BLaER1 (cell line): Measurements from ENCODE around the gene MOB4.
"Not testable (repeated sequence)": the region's sequence is repeated elsewhere in the genome, so short reads cannot be mapped to it uniquely, and the experiment has no call there.

ENCODE experiments used
- H3K27ac ChIP-seq: shearing (Covaris generic); formaldehyde crosslinking; 2 replicates; pipeline ENCODE4 v1.8.1; 2022
- H3K27me3 ChIP-seq: shearing (Covaris generic); formaldehyde crosslinking; 2 replicates; pipeline ENCODE4 v1.8.1; 2022
- H3K36me3 ChIP-seq: shearing (Covaris generic); formaldehyde crosslinking; 2 replicates; pipeline ENCODE4 v1.8.1; 2022
- H3K4me1 ChIP-seq: shearing (Covaris generic); formaldehyde crosslinking; 2 replicates; pipeline ENCODE4 v1.8.1; 2022
- H3K4me2 ChIP-seq: shearing (Covaris generic); formaldehyde crosslinking; 2 replicates; pipeline ENCODE4 v1.8.1; 2022
- H3K4me3 ChIP-seq: shearing (Covaris generic); formaldehyde crosslinking; 2 replicates; pipeline ENCODE4 v1.8.1; 2022
- H3K9ac ChIP-seq: shearing (Covaris generic); formaldehyde crosslinking; 2 replicates; pipeline ENCODE4 v1.8.1; 2022
- H3K9me3 ChIP-seq: shearing (Covaris generic); formaldehyde crosslinking; 2 replicates; pipeline ENCODE4 v1.8.1; 2022
- H4K20me1 ChIP-seq: shearing (Covaris generic); formaldehyde crosslinking; 2 replicates; pipeline ENCODE4 v1.8.1; 2022
- Cebpa-rat ChIP-seq: shearing (Covaris generic); IDR thresholded peaks from 2 replicates; pipeline ENCODE4 v1.8.1; 2022

Gene MOB4

DNA sequence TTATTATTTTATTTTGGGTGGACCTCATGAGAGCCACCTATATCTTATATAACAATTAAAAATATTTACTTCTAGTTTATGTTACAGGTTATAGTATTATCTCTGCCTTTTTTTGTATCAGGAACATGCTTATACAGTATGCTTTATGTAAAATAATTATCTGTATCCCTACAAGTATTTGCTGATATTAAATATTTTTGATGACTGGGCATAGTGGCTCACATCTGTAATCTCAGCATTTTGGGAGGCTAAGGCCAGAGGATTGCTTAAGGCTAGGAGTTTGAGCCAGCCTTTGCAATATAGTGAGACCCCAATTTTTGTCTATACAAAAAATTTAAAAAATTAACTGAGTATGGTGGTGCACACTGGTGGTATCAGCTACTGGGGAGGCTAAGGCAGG, 39.6 kb downstream of the MOB4 start:
- Histone ChIP-seq H3K36me3 (peaks cover 91% of the 10 kb centered on the region), H3K4me1 (no peaks in the 10 kb centered on the region), H4K20me1 (no peaks in the 10 kb centered on the region; the same call in 1 of the 2 replicates), H3K4me2 (no peak overlapping the region), H3K27me3 (no peaks in the 10 kb centered on the region), H3K9me3 (no peaks in the 10 kb centered on the region), H3K27ac (no peak overlapping the region), H3K4me3 (no peak overlapping the region), H3K9ac (no peak overlapping the region)
- TF ChIP-seq Cebpa-rat, result no peak

DNA sequence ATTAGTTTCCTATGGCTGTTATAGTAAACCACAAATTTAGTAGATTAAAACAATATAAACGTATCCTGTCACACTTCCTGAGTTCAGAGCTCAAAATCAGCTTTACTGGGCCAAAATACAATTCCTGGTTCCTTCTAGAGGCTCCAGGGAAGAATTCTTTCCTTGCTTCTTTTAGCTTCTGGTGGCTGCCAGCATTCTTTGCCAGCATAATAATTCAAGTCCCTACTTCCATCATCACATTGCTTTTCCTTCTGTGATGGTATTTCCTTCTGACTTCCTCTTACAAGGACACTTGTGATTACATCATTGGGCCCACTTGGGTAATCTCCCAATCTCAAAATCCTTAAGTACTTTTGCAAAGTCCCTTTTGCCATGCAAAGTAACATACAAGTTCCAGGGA, 40.6 kb downstream of the MOB4 start:
- Histone ChIP-seq H3K27me3 (no peaks in the 10 kb centered on the region), H3K4me2 (no peak overlapping the region), H3K27ac (no peak overlapping the region), H3K4me3 (no peak overlapping the region), H3K4me1 (no peaks in the 10 kb centered on the region), H4K20me1 (no peaks in the 10 kb centered on the region; the same call in 1 of the 2 replicates), H3K9ac (no peak overlapping the region), H3K9me3 (no peaks in the 10 kb centered on the region), H3K36me3 (peaks cover 92% of the 10 kb centered on the region)
- TF ChIP-seq Cebpa-rat, result no peak

DNA sequence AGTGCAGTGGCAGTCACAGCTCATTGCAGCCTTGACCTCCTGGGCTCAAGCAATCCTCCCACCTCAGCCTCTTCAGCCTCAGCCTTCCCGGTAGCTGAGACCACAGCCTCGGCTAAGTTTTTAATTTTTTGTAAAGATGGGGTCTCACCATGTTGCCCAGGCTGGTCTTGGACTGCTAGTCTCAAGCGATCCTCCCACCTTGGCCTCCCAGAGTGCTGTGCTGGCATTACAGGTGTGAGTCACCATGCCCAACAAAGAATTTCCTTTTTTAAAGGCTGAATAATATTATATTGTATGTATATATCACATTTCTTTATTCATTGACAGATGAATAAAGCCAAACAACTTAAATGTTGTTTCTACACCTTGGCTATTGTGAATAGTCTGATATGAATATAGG, 42.5 kb downstream of the MOB4 start:
- no peak for TF ChIP-seq Cebpa-rat
- H3K4me1 ChIP-seq, result no peaks in the 10 kb centered on the region
- no peak overlapping the region for H3K4me3 ChIP-seq
- H3K9ac ChIP-seq, result no peak overlapping the region
- H3K4me2 ChIP-seq, result no peak overlapping the region
- no peaks in the 10 kb centered on the region for H3K27me3 ChIP-seq
- peaks cover 82% of the 10 kb centered on the region for H3K36me3 ChIP-seq
- H4K20me1 ChIP-seq, result no peaks in the 10 kb centered on the region
- no peak overlapping the region for H3K27ac ChIP-seq
- H3K9me3 ChIP-seq, result 0 out of 2 replicates have a peak, but pooled peaks cover 4% of the 10 kb centered on the region

DNA sequence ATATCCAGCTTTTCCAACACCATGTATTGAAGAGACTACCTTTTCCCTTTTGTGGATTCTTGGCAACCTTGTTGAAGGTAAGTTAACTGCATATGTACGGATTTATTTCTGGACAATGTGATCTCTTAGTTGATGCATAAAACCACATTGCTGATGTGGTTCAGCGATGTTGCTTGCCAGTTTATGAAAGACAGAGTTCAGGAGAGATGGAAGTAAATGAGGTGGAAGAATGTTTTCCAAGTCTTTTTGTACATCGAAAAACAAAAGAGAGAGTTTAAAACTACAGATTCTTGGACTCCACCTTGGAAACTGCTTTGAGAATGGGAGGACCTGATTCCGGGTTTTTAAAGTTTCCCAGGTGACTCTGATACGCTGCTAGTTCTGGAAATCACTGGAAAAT, 43.8 kb downstream of the MOB4 start:
- H3K9ac ChIP-seq, result no peak overlapping the region
- H3K9me3 ChIP-seq, result 0 out of 2 replicates have a peak, but pooled peaks cover 9% of the 10 kb centered on the region
- peaks cover 69% of the 10 kb centered on the region for H3K36me3 ChIP-seq
- no peaks in the 10 kb centered on the region for H3K27me3 ChIP-seq
- H3K4me3 ChIP-seq, result no peak overlapping the region
- no peak overlapping the region for H3K27ac ChIP-seq
- no peak overlapping the region for H3K4me2 ChIP-seq
- TF ChIP-seq Cebpa-rat, result no peak
- no peaks in the 10 kb centered on the region for H3K4me1 ChIP-seq
- H4K20me1 ChIP-seq, result no peaks in the 10 kb centered on the region

DNA sequence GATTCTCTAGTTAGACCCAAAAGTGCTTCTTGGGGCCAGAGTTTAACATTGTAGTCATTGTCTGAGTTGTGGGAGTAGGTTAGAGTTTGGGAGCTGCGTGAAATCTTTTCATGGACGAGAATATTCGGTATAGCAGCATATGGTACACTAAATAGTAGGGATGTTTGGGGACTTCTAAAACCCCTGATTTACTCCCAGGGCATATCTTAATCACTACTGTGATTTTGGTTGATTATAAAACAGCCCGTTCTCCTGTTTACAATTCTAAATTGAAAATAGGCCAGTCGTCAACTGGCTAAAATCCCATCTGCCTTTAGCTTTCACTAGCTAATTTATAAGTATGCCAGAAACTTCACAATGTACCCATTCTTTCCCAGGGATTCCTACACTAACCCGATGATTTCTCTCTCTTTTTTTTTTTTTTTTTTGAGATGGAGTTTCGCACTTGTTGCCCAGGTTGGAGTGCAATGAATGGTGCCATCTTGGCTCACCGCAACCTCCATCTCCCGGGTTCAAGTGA, 44.3 kb downstream of the MOB4 start:
- TF ChIP-seq Cebpa-rat, result no peak
- H3K4me1 ChIP-seq, result no peaks in the 10 kb centered on the region
- no peaks in the 10 kb centered on the region for H3K27me3 ChIP-seq
- H3K36me3 ChIP-seq, result peaks cover 64% of the 10 kb centered on the region
- H3K9ac ChIP-seq, result no peak overlapping the region
- 0 out of 2 replicates have a peak, but pooled peaks cover 9% of the 10 kb centered on the region for H3K9me3 ChIP-seq
- H3K4me3 ChIP-seq, result no peak overlapping the region
- no peak overlapping the region for H3K4me2 ChIP-seq
- no peak overlapping the region for H3K27ac ChIP-seq
- H4K20me1 ChIP-seq, result no peaks in the 10 kb centered on the region

DNA sequence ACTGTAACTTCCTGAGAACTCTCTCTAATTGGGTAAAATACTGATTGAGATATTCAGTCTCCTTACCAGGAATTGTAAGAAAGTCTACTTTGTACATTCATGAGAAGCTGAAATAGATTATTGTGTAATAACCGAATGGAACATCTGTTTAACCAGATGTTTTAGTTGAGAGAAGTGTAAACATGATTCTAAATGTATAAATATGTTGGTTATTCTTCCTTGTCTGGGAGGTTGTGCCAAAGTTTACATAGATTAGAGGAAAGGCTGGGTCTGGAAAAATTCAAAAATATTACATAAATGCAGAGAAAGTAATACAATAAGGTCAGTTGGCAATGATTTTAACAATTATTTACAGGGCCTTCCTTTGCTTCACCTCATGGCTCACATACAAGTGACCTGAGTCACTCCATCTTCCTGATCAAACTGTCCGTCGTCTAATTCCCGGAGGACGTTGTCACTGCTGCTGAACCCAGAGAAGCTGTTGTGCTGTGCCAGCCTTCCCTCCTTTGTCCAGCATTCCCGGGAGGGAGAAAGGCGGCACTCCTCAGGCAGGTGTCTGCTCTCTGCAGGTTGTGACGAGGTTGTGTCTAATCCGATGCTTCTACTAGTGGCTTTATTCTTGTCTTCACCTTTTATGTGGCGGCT, 55.9 kb downstream of the MOB4 start:
- no peaks in the 10 kb centered on the region for H3K4me1 ChIP-seq
- H3K27me3 ChIP-seq, result no peaks in the 10 kb centered on the region
- H3K27ac ChIP-seq, result no peak overlapping the region
- H3K9ac ChIP-seq, result no peak overlapping the region
- H3K36me3 ChIP-seq, result peaks cover 37% of the 10 kb centered on the region
- no peak for TF ChIP-seq Cebpa-rat
- no peak overlapping the region for H3K4me2 ChIP-seq
- no peak overlapping the region for H3K4me3 ChIP-seq
- H4K20me1 ChIP-seq, result no peaks in the 10 kb centered on the region
- peaks cover 35% of the 10 kb centered on the region for H3K9me3 ChIP-seq

DNA sequence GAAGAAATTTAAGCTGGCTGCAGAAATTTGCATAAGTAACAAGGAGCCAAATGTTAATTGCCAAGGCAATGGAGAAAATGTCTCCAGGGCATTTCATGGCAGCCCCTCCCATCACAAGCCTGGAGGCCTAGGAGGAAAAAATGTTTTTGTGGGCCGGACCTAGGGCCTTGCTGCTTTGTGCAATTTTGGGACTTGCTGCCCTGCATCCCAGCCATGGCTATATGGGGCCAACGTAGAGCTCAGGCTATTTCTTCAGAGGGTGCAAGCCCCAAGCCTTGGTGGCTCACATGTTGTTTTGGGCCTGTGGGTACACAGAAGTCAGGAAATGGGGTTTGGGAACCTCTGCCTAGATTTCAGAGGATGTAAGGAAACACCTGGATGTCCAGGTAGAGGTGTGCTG, 57.7 kb downstream of the MOB4 start:
- Histone ChIP-seq H3K4me2 (no peak overlapping the region), H3K27ac (no peak overlapping the region), H3K27me3 (no peaks in the 10 kb centered on the region), H3K9ac (no peak overlapping the region), H3K36me3 (peaks cover 29% of the 10 kb centered on the region), H3K4me3 (no peak overlapping the region), H3K4me1 (no peaks in the 10 kb centered on the region), H3K9me3 (peaks cover 35% of the 10 kb centered on the region), H4K20me1 (no peaks in the 10 kb centered on the region)
- TF ChIP-seq Cebpa-rat, result no peak

DNA sequence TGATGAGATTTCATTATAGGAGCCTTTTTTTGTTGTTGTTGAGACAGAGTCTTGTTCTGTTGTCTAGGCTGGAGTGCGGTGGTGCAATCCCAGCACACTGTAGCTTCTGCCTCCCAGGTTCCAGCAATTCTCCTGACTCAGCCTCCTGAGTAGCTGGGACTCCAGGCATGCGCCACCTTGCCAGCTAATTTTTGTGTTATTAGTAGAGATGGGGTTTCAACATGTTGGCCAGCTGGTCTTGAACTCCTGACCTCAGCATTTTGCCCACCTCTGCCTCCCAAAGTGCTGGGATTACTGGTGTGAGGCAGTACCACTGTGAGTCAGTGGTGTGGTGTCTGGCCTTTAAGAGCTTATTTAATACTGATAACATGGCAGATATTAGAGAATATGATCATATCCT, 60.1 kb downstream of the MOB4 start:
- H3K4me2 ChIP-seq, result no peak overlapping the region
- H3K9me3 ChIP-seq, result peaks cover 35% of the 10 kb centered on the region
- H4K20me1 ChIP-seq, result no peaks in the 10 kb centered on the region
- TF ChIP-seq Cebpa-rat, result no peak
- no peak overlapping the region for H3K4me3 ChIP-seq
- H3K36me3 ChIP-seq, result peaks cover 29% of the 10 kb centered on the region
- H3K9ac ChIP-seq, result no peak overlapping the region
- H3K4me1 ChIP-seq, result no peaks in the 10 kb centered on the region
- no peaks in the 10 kb centered on the region for H3K27me3 ChIP-seq
- no peak overlapping the region for H3K27ac ChIP-seq

DNA sequence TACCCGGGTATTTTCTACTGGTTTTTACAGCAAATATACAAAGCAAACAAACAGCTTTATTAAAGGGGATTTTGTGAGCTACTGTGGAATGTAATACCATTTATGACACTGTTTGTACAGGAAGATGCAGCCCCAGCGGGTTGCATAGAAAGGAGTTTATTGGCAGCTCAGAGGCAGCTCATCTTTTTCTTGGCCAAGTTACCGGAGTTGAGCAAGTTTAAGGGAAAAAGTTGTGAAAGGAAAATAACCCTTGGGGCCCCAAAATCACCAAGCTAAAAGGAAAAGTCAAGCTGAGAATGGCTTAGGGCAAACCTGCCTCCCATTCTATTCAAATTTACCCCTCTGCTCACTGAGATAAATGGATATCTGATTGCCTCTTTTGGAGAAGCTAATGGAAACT, 60.8 kb downstream of the MOB4 start:
- no peaks in the 10 kb centered on the region for H4K20me1 ChIP-seq
- H3K36me3 ChIP-seq, result peaks cover 29% of the 10 kb centered on the region
- no peak overlapping the region for H3K27ac ChIP-seq
- H3K4me1 ChIP-seq, result no peaks in the 10 kb centered on the region
- no peak for TF ChIP-seq Cebpa-rat
- no peak overlapping the region for H3K4me2 ChIP-seq
- H3K9ac ChIP-seq, result no peak overlapping the region
- H3K27me3 ChIP-seq, result no peaks in the 10 kb centered on the region
- peaks cover 35% of the 10 kb centered on the region for H3K9me3 ChIP-seq
- no peak overlapping the region for H3K4me3 ChIP-seq

DNA sequence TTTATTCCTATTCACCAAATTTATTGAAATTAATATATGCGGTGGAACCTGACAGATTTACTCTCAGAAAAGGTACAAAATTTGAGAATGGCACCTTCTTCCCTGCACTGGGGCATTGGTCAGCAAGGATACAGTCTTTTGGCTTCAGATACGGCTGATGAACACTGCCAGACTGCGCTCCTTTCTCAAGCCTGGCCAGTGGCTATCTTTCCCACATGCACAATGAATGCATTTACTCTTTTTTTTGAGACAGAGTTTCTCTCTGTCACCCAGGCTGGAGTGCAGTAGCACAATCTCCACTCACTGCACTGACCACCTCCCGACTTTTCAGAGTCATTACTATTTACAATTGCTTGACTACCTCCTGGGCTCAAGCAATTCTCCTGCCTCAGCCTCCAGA, 61.6 kb downstream of the MOB4 start:
- TF ChIP-seq Cebpa-rat, result no peak
- no peak overlapping the region for H3K4me2 ChIP-seq
- H3K27me3 ChIP-seq, result no peaks in the 10 kb centered on the region
- no peak overlapping the region for H3K9ac ChIP-seq
- peaks cover 22% of the 10 kb centered on the region; the same call in 1 of the 2 replicates for H3K36me3 ChIP-seq
- no peak overlapping the region for H3K4me3 ChIP-seq
- H3K27ac ChIP-seq, result no peak overlapping the region
- no peaks in the 10 kb centered on the region for H3K4me1 ChIP-seq
- no peaks in the 10 kb centered on the region for H4K20me1 ChIP-seq
- peaks cover 28% of the 10 kb centered on the region for H3K9me3 ChIP-seq

DNA sequence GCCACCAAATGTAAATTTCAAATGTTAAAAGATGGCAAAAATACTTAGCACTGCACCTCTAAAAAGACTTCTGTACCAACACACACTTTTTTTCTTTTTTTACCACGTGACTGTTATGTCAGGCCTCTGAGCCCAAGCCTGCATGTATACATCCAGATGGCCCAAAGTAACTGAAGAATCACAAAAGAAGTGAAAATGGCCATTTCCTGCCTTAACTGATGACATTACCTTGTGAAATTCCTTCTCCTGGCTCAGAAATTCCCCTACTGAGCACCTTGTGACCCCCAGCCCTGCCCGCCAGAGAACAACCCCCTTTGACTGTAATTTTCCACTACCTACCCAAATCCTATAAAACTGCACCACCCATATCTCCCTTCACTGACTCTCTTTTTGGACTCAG, 62.4 kb downstream of the MOB4 start:
- H3K4me2 ChIP-seq, H3K27me3 ChIP-seq, H3K9ac ChIP-seq, H3K4me3 ChIP-seq, H3K27ac ChIP-seq, H3K4me1 ChIP-seq, H4K20me1 ChIP-seq: not testable (repeated sequence)
- H3K9me3 ChIP-seq, result peaks cover 20% of the 10 kb centered on the region
- peaks cover 13% of the 10 kb centered on the region; the same call in 1 of the 2 replicates for H3K36me3 ChIP-seq

DNA sequence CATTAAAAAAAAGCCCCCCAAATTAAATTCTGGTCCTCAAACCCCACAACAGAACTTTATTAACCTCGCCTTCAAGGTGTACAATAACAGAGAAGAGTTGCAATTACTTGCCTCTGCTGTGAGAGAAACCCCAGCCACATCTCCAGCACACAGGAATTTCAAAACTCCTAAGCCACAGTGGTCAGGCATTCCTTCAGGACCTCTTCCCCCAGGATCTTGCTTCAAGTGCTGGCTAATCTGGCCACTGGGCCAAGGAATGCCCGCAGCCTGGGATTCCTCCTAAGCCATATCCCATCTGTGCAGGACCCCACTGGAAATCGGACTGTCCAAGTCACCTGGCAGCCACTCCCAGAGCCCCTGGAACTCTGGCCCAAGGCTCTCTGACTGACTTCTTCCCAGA, 64.3 kb downstream of the MOB4 start:
- H3K27me3 ChIP-seq, H3K9me3 ChIP-seq, H4K20me1 ChIP-seq, H3K4me1 ChIP-seq, H3K4me2 ChIP-seq, H3K9ac ChIP-seq, H3K4me3 ChIP-seq, H3K36me3 ChIP-seq, H3K27ac ChIP-seq: not testable (repeated sequence)

DNA sequence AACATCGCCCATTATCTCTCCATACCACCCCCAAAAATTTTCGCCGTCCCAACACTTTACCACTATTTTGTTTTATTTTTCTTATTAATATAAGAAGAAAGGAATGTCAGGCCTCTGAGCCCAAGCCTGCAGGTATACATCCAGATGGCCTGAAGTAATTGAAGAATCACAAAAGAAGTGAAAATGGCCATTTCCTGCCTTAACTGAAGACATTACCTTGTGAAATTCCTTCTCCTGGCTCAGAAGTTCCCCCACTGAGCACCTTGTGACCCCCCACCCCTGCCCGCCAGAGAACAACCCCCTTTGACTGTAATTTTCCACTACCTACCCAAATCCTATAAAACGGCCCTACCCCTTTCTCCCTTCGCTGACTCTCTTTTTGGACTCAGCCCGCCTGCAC, 71.4 kb downstream of the MOB4 start:
- H3K9me3 ChIP-seq, result 0 out of 2 replicates have a peak, but pooled peaks cover 14% of the 10 kb centered on the region
- H3K36me3 ChIP-seq, H3K27me3 ChIP-seq, H3K4me2 ChIP-seq, H4K20me1 ChIP-seq, H3K27ac ChIP-seq, H3K9ac ChIP-seq, H3K4me3 ChIP-seq, H3K4me1 ChIP-seq: not testable (repeated sequence)
